GM18951 (cell line): ENCODE data around the gene METTL16.
"Not testable (repeated sequence)": the region's sequence is repeated elsewhere in the genome, so short reads cannot be mapped to it uniquely, and the experiment has no call there.

Experiments
- POLR2A ChIP-seq: IDR thresholded peaks from 4 replicates; pipeline ENCODE4 v1.6.1; 2011; ENCODE audit warnings: mild to moderate bottlenecking; ENCODE audit not compliant: insufficient read length, insufficient read depth; ENCODE audit errors: extremely low read depth
- in situ Hi-C: fragments of 300-500 bp; cut with MboI; formaldehyde crosslinking; loops from one replicate; pipeline ENCODE4 v1.12.0; 2022; ENCODE audit warnings: low sequenced_read_pairs, mixed read lengths, inconsistent platforms; ENCODE audit not compliant: unreplicated experiment

Gene METTL16

DNA sequence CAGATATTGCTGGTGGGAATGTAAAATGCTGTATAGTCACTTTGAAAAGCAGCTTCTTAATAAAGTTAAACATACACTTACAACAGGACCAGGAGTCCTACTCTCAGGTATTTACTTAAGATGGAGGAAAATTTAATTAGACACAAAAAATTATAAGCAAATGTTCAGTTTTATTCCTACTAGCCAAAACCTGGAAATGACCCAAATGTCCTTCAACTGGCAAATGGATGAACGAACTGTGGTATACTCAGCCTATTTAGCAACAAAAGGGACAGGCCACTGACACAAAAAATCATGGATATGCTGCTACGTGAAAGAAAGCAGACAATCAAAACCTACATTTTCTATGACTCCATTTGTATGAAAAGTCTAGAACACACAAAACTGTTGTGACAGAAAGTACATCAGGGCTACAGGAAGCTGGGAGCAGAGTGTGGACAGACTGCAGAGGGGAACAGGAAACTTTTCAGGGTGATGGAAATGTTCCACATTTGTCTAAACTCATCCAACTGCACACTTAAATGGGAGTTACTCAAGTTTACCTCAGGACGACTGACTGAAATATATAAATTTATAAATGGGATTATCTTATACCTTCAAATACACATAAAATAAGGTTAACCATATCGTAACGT is 61.6 kb downstream of the METTL16 start:
- in situ Hi-C loops = no loop called here
- no peak for TF ChIP-seq POLR2A

DNA sequence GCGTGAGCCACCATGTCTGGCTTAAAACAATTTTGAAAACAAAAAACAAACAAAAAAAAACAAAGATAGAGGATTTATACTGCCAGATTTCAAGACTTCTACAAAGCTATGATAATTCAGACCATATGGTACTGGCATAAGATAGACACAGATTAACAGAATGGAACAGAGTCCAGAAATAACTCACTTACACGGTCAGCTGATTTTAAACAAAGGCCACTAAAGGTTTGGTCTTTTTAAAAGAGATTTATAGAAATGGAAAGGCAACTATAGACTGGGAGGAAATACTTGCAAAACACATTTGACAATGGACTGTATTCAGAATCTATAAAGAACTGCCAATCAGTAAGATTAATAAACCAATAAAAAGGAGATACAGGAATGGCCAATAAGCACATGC is 62.2 kb downstream of the METTL16 start:
- TF ChIP-seq POLR2A = no peak
- in situ Hi-C loops = no loop called here

DNA sequence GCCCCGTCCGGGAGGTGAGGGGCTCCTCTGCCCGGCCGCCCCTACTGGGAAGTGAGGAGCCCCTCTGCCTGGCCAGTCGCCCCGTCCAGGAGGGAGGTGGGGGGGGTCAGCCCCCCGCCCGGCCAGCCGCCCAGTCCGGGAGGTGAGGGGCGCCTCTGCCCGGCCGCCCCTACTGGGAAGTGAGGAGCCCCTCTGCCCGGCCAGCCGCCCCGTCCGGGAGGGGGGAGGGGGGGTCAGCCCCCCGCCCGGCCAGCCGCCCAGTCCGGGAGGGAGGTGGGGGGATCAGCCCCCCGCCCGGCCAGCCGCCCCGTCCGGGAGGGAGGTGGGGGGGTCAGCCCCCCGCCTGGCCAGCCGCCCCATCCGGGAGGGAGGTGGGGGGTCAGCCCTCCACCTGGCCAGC is 64.2 kb downstream of the METTL16 start:
- in situ Hi-C loops = not testable (repeated sequence)

DNA sequence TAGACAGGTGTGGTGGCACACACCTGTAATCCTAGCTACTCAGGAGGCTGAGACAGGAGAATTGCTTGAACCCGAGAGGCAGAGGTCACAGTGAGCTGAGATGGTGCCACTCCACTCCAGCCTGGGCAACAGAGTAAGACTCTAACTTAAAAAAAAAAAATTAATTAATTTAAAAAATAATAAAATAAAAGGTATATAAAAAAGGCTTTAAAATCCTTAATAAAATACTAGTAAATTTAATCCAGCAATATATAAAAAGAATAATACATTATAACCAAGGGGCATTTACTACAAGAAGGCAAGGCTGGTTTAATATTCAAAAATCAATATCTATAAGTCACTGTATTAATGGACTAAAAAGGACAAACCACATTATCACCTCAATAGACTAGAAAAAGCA is 66.0 kb downstream of the METTL16 start:
- in situ Hi-C loops = no loop called here
- no peak for TF ChIP-seq POLR2A

DNA sequence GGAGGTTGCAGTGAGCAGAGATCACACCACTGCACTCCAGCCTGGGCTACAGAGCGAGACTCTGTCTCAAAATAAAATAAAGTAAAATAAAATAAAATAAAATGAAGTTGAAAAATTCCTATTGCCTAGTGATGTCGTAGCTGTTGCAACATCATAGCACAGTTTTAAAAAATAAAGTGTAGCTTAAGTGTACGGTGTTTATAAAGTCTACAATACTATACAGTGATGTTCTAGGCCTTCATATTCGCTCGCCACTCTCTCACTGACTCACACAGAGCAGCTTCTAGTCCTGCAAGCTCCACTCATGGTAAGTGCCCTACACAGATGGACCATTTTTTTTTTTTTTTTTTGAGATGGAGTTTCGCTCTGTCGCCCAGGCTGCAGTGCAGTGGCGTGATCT is 67.3 kb downstream of the METTL16 start:
- in situ Hi-C loops = no loop called here
- TF ChIP-seq POLR2A = no peak

DNA sequence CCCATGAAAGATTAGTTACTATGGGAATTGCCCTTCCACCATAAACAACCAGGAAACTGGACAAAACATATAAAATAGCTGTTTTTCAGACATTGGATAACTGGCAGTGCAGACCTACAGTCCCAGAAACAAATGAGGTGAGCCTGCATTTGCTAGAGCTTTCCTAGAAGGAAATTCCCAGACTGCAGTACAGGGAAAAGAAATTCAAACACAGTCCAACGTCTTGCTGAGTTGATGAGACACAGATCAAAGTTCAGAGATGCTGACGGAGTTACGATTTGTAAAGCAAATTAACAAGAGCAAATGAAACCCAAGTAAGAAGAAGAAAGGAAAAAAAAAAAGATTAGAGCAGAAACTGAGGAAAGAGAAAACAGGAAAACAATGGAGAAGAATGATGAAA is 69.5 kb downstream of the METTL16 start:
- TF ChIP-seq POLR2A = no peak
- in situ Hi-C loops = no loop called here

DNA sequence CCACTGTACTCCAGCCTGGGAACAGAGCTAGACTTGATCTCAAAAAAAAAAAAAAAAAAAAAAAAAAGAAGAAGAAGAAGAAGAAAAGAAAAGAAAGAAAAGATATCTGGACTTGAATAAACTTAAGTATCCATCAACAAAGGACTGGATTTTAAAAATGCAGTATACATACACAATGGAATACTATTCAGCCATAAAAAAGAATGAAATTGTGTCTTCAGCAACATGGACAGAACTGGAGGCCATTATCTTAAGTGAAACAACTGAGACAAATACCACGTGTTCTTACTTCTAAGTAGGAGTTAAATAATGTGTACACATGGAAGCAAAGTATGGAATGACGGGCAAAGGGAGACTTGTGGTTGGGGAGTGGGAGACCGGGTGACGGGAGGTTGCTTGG is 70.8 kb downstream of the METTL16 start:
- in situ Hi-C loops = no loop called here
- no peak for TF ChIP-seq POLR2A

DNA sequence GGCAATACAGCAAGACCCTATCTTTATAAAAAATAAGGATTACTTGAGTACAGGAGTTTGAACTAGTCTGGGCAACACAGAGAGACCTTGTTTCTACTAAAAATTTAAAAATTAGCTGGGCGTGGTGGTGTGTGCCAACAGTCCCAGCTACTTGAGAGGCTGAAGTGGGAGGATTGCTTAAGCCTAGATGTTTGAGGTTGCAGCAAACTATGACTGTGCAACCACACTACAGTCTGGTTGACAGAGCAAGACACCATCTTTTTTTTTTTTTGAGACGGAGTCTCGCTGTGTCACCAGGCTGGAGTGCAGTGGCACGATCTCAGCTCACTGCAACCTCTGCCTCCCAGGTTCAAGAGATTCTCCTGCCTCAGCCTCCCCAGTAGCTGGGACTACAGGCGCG is 71.7 kb downstream of the METTL16 start:
- in situ Hi-C loops = not testable (repeated sequence)

DNA sequence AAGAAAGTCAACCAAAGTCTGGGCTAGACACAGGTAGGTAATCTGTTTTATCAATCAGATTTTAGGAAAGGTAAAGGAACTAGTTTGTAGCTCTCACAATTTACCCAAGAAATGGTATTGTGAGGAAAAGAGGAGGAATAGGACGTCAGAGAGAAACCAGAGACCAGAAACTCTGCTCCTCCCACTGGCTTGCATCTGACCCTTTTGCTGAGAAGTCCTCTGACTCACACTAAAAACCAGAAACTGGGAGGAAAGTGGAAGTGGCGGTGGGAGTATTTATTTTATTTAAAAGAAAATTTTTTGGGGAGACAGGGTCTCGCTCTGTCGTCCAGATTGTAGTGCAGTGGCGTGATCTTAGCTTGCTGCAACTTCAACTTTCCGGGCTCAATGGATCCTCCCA is 72.9 kb downstream of the METTL16 start:
- TF ChIP-seq POLR2A = no peak
- in situ Hi-C loops = no loop called here

DNA sequence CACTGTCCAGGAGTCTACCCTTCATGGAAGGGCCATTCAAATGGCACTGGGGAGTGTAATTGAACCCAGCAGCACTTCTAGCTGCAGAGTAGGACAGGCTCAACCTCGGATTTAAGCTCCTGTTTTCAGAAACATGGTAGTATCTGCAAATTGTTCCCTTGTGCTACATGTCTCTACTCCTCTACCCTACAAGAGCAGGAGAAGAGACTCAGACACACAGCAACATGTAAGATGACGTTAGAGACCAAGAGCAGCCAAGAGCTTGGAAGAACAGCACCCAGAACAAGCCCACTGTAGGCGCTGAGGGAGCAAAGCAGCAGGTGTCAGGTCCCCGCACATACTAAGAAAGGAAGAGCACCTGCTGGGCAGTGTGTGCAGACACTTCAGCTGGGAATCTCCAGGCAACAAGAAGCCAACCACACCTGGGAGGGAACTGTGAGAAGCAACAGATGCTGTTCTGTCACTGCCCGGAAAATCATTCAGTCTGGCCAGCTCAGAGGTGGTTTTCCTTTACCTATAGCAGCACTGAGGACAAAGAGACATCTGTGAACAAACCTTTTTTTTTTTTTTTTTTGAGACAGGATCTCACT is 75.3 kb downstream of the METTL16 start:
- in situ Hi-C loops = no loop called here
- TF ChIP-seq POLR2A = no peak

DNA sequence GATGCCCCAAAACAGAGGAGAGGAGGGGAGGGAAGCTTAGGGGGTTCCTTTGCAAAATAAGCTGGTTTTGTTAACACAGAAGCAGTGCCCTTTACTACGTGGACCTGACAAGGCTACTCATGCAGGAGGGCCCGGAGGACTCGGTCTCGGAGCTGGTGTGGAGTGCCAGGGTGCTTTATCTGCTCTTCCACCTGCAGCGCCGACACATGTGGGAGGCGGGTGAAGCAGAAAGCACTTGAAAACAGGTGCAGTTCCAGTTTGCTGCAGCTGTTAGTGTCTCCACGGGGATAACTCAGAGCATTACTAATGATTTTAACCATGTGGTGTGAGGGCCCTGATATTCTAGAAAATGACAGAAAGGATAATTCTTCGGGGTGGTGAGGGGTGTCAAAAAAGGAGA is 75.8 kb downstream of the METTL16 start:
- in situ Hi-C loops = no loop called here
- TF ChIP-seq POLR2A = no peak

DNA sequence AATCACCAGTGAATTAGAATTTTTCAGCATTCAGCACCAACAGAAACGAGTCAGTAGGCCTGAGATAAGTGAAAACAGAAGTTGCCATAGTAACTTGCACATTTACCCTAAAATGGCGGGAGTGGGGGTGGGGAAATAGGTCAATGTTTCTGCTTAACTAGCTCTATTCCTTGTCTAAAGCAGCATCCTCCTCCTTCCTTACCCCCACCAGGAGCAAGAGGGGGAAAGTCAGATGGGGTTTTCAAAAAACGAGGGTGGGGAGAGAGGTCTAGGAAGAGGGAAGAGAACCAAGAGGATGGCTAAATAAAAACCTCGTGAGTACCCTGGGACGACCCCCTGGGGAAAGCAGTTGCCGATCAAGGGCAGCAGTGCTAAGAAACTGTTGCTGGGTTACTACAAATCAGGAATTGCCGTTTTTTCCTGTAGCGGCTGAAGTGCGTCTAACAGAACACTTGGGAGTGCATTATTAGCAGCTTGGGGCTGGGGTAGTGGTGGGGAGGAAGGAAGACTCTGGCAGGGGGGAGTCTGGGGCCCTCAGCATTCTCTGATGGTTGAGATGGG is 76.4 kb downstream of the METTL16 start:
- no peak for TF ChIP-seq POLR2A
- in situ Hi-C loops = no loop called here

DNA sequence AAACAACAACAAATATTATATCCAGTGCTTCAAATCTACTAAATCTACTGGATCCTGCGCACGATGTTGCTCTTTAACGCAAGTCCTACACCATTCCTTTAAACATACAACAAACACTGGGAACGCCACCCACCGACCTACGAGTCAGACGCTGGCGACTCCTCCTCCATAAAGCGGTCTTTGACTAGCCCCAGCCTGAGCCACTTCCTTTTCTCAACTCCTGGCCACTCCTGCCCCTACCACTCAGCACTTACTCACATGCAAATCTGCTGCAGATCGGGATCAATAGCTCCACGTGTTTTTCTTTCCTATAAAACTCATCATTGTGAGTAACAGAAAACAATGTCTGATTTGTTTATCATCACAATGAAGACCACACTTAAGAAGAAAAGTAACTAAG is 78.0 kb downstream of the METTL16 start:
- in situ Hi-C loops = no loop called here
- no peak for TF ChIP-seq POLR2A

DNA sequence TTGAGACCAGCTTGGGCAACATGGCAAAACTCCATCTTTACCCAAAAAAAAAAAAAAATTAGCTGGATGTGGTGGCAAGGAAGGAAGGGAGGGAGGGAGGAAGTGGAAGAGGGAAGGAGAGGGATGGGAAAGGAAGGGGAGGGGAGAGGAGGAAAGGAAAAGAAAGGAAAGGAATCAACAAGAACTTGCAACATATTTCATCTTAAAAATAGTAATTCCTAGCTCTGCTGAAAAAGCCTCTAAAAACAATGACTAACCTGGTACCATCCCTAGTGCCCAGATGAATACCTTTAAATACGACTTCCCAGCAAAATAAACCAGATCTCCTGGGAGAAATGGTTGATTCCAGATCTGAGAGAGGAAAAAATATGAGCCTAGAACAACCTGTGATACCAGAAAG is 83.8 kb downstream of the METTL16 start:
- no peak for TF ChIP-seq POLR2A
- in situ Hi-C loops = no loop called here

DNA sequence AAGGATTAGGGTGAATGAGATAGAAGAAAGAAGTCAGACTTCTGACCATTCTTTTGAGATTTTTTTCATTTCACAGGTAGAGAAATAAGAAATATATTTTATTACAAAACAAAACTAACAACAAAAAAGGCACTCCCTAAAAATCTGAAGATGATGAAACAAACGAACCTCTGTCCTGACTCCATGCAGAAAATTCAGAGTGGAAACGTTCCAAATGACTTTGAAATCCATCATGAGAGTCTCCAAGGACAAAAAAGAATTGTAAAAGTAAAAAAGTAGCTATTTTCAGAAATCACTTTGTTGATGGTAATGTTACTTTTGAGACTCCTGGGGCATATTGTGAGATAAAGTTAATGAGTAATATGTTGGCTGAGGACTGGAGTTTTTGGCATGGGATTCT is 84.5 kb downstream of the METTL16 start:
- in situ Hi-C loops = no loop called here

More for the DNA sequence above, 84.5 kb downstream of the METTL16 start:
- no peak for TF ChIP-seq POLR2A
